Measurements from ENCODE around the gene WWOX. TPM values are rescaled to one million over a fixed set of nuclear protein-coding genes. Genes with fewer than 3 reads are reported as not detected.

WWOX gene
- polyA plus RNA-seq, 1 donor from 2014 or later = 25.6 TPM

DNA sequence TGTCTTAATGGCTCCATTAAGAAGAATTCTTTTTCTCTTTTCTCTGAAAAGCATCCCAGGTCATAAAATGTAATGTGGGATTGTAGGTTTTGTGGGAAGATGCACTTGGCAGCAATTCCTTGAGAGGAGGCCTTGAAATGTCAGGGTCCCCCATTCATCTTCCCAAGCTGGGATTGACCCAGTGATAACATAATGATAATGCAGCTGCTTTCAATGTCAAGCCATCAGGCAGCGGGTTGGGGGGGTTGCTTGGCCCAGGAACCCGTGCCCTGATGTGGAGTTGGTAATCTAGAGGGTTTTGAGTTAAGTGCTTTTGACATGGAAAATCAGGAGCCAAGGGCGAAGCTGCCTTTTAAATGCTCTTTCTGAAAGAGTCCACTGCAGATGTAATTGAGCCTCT lies 484.0 kb downstream of the WWOX start:
- Histone ChIP-seq H3F3A (ENCODE audit: insufficient read depth, low read length, poor library complexity, severe bottlenecking) (no peaks in the 10 kb centered on the region), H3K4me2 (ENCODE audit: low read length) (no peak overlapping the region), H3K9me3 (ENCODE audit: low read length) (no peaks in the 10 kb centered on the region), H3K9ac (ENCODE audit: low read length) (no peak overlapping the region), H2AFZ (ENCODE audit: low read depth, low read length) (no peak overlapping the region), H4K20me1 (ENCODE audit: insufficient read depth) (no peaks in the 10 kb centered on the region), H3K9me2 (ENCODE audit: insufficient read depth, low read length) (no peaks in the 10 kb centered on the region), H3K4me3 (ENCODE audit: low read length) (no peak overlapping the region), H3K79me2 (replicated peaks; ENCODE audit: insufficient read depth, low read length) (no peaks in the 10 kb centered on the region), H3K36me3 (ENCODE audit: insufficient read depth, low read length) (no peaks in the 10 kb centered on the region), H3K27me3 (ENCODE audit: insufficient read depth, low read depth, low read length) (no peaks in the 10 kb centered on the region), H3K27ac (ENCODE audit: low read length) (no peak overlapping the region)
- TF ChIP-seq EP300 (conservative IDR thresholded peaks at IDR 0.05; ENCODE audit: poor library complexity, severe bottlenecking) = peak; percentile 16
- TF ChIP-seq, protein P1, sequence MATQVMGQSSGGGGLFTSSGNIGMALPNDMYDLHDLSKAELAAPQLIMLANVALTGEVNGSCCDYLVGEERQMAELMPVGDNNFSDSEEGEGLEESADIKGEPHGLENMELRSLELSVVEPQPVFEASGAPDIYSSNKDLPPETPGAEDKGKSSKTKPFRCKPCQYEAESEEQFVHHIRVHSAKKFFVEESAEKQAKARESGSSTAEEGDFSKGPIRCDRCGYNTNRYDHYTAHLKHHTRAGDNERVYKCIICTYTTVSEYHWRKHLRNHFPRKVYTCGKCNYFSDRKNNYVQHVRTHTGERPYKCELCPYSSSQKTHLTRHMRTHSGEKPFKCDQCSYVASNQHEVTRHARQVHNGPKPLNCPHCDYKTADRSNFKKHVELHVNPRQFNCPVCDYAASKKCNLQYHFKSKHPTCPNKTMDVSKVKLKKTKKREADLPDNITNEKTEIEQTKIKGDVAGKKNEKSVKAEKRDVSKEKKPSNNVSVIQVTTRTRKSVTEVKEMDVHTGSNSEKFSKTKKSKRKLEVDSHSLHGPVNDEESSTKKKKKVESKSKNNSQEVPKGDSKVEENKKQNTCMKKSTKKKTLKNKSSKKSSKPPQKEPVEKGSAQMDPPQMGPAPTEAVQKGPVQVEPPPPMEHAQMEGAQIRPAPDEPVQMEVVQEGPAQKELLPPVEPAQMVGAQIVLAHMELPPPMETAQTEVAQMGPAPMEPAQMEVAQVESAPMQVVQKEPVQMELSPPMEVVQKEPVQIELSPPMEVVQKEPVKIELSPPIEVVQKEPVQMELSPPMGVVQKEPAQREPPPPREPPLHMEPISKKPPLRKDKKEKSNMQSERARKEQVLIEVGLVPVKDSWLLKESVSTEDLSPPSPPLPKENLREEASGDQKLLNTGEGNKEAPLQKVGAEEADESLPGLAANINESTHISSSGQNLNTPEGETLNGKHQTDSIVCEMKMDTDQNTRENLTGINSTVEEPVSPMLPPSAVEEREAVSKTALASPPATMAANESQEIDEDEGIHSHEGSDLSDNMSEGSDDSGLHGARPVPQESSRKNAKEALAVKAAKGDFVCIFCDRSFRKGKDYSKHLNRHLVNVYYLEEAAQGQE (IDR thresholded peaks at IDR 0.05; ENCODE audit: borderline replicate concordance) = peak; percentile 44
- TF ChIP-seq POLR2AphosphoS5 (IDR thresholded peaks at IDR 0.05) = no peak

DNA sequence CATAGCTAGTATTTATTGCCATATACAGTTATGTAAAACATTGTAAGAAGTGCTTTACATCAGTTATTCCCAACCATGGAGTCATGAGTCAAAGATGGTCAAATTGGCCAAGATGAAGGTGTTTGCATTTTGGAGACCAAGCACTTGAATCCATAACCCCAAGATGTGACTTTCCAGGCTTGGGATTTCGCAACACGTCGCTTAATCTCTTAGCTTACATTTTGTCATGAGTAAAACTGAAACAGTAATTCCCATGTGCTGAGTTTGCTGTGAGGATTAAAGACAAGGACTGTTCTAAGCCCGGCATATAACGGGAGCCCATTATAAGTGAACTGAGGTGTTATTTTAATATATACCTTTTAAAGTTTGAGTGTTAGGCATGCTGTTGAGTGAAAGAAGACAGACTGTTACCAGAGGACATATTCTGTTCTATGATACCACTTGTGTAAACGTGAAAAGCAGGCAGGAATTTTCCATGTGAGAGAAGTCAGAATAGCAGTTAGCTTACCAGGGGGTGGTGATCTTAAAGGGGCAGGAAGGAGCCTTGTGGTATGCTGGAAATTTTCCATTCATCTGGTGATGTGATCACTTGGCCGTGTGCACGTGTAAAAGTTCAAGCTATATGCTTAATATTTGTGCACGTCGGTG lies 484.9 kb downstream of the WWOX start:
- Histone ChIP-seq H3K27me3 (ENCODE audit: insufficient read depth, low read depth, low read length) (no peaks in the 10 kb centered on the region), H3K9ac (ENCODE audit: low read length) (no peak overlapping the region), H3K4me3 (ENCODE audit: low read length) (no peak overlapping the region), H3K79me2 (replicated peaks; ENCODE audit: insufficient read depth, low read length) (no peaks in the 10 kb centered on the region), H3K27ac (ENCODE audit: low read length) (no peak overlapping the region), H3K9me2 (ENCODE audit: insufficient read depth, low read length) (no peaks in the 10 kb centered on the region), H3K36me3 (ENCODE audit: insufficient read depth, low read length) (no peaks in the 10 kb centered on the region), H4K20me1 (ENCODE audit: insufficient read depth) (no peaks in the 10 kb centered on the region), H2AFZ (ENCODE audit: low read depth, low read length) (no peak overlapping the region), H3K9me3 (ENCODE audit: low read length) (no peaks in the 10 kb centered on the region), H3F3A (ENCODE audit: insufficient read depth, low read length, poor library complexity, severe bottlenecking) (no peaks in the 10 kb centered on the region), H3K4me2 (ENCODE audit: low read length) (no peak overlapping the region)
- TF ChIP-seq, protein P2, sequence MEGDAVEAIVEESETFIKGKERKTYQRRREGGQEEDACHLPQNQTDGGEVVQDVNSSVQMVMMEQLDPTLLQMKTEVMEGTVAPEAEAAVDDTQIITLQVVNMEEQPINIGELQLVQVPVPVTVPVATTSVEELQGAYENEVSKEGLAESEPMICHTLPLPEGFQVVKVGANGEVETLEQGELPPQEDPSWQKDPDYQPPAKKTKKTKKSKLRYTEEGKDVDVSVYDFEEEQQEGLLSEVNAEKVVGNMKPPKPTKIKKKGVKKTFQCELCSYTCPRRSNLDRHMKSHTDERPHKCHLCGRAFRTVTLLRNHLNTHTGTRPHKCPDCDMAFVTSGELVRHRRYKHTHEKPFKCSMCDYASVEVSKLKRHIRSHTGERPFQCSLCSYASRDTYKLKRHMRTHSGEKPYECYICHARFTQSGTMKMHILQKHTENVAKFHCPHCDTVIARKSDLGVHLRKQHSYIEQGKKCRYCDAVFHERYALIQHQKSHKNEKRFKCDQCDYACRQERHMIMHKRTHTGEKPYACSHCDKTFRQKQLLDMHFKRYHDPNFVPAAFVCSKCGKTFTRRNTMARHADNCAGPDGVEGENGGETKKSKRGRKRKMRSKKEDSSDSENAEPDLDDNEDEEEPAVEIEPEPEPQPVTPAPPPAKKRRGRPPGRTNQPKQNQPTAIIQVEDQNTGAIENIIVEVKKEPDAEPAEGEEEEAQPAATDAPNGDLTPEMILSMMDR (IDR thresholded peaks at IDR 0.05; ENCODE audit: poor library complexity, severe bottlenecking) = no peak
- no peak for TF ChIP-seq TAF1 (IDR thresholded peaks at IDR 0.05; ENCODE audit: low read depth)
- TF ChIP-seq, protein P1 (IDR thresholded peaks at IDR 0.05; ENCODE audit: borderline replicate concordance) = no peak
- no peak for TF ChIP-seq POLR2AphosphoS5 (IDR thresholded peaks at IDR 0.05)
- no peak for TF ChIP-seq MXI1 (conservative IDR thresholded peaks at IDR 0.05; ENCODE audit: poor library complexity, severe bottlenecking)
- no peak for TF ChIP-seq EZH2 (IDR thresholded peaks at IDR 0.05; ENCODE audit: borderline replicate concordance, insufficient read depth, low read length, poor library complexity, severe bottlenecking)
- no peak for TF ChIP-seq SMC3 (conservative IDR thresholded peaks at IDR 0.05; ENCODE audit: poor library complexity)
- TF ChIP-seq RAD21 (conservative IDR thresholded peaks at IDR 0.05) = no peak
- no peak for TF ChIP-seq EP300 (conservative IDR thresholded peaks at IDR 0.05; ENCODE audit: poor library complexity, severe bottlenecking)

All from neural cell (in vitro differentiated cells).